NCI-H345 (cell line): ENCODE results near the gene UQCR11.
A peak's percentile ranks its signal among the peaks of the same experiment; 100 is the strongest.
"Not testable (repeated sequence)": the region's sequence is repeated elsewhere in the genome, so short reads cannot be mapped to it uniquely, and the experiment has no call there.

Source experiments
- DNase-seq: peaks from one replicate; lab custom pipeline; 2025; lab: John Stamatoyannopoulos, UW

UQCR11 gene

DNA sequence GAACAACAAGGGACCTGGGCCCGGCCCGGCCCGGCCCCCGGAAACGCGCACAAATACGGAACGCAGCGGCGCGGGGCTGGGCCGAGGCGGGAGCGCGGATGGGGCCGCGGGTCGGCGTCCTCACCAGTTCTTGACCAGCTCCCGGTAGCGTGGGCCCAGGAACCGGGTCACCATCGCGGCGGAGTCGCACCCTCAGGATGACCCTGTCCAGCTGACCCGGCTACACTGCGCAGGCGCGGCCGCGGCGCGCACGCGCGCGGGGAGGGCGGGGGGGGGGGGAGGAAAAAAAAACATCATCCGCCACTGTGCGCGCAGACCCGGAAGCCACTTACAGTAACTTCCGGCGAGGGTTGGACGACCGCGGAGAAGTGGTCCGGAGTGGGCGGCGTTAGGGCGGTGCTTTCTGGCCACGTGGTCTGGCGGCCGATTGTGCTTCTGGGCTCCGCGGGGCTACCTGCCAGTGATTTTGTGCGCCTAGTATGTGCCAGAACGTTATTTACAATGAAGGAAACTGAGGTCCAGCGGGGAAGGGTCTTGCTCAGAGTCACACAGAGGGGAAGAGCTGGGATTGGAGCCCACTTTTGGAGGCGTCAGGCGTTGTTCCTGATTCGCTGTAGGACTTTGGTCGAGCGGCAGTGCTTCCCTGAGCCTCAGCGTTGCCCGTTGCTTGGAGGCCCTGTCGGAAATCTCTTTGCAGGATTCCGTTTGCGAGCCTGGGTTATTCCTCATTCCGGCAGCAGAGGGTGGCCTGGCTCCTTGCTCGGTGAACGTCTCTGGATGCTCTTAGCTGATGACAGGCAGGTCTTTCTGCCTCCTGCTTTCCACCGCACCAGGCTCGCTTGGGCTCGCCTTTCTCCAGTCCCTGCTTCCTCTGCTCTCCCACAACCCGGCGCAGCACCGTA is at the start of gene UQCR11:
UQCR11 (minus strand) TSS at position 227 of the 902 bp plus-strand sequence; CDS start at position 174, 53 bp downstream.
- peak; percentile 94 for DNase-seq

GRCh38 chr19:1654178-1654792 is 49.0 kb upstream of the UQCR11 start:
- no peak for DNase-seq

- no peak for DNase-seq
Measured at GRCh38 chr19:1653300-1653628, 48.0 kb upstream of the UQCR11 start.

DNA sequence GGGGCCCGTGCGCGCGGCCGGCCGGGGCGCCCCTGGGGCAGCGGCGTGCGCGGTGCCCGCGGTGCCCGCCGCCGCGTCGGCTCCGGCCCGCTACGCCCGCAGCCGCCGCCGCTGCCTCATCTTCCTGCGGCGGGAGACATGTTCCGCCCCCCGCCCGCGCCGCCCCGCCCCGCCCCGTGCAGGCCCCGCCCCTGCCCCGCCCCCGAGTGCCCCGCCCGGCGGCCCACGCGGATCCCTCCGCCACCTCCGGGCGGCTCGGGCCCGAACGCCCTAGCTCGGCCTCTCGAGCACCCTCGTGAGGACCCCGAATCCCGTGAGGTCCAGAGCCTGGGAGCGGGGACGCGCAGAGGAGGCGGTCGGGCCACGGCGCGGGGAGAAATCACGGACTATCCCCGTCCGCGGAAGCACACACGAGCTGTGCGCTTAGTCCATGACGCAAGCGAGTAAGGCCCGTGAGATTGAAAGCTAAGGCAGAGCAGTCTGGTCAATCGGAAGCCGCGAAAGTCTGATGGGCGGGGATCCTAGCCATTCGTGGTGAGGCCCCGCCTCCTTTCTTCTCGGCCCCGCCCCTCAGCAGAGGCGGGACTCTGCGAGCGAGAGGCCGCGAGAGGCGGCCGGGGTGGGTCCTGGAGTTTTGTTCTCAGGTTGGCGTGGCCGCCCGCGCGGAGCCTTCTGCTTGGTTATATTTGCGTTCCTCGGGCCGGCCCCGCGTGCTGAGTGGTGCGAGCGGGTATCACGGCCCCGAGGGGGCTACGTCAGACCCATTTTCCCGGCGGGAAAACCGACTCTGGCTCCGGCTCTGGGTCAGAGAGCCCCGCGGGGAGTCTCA is 47.4 kb upstream of the UQCR11 start, which contains the start of gene TCF3:
TCF3 (minus strand) TSS at position 145 of the 829 bp plus-strand sequence. CDS start 2,367 bp downstream, outside the sequence.
- DNase-seq = peak; percentile 98

GRCh38 chr19:1651568-1652291 is 46.5 kb upstream of the UQCR11 start:
- peak; percentile 49 for DNase-seq

DNA sequence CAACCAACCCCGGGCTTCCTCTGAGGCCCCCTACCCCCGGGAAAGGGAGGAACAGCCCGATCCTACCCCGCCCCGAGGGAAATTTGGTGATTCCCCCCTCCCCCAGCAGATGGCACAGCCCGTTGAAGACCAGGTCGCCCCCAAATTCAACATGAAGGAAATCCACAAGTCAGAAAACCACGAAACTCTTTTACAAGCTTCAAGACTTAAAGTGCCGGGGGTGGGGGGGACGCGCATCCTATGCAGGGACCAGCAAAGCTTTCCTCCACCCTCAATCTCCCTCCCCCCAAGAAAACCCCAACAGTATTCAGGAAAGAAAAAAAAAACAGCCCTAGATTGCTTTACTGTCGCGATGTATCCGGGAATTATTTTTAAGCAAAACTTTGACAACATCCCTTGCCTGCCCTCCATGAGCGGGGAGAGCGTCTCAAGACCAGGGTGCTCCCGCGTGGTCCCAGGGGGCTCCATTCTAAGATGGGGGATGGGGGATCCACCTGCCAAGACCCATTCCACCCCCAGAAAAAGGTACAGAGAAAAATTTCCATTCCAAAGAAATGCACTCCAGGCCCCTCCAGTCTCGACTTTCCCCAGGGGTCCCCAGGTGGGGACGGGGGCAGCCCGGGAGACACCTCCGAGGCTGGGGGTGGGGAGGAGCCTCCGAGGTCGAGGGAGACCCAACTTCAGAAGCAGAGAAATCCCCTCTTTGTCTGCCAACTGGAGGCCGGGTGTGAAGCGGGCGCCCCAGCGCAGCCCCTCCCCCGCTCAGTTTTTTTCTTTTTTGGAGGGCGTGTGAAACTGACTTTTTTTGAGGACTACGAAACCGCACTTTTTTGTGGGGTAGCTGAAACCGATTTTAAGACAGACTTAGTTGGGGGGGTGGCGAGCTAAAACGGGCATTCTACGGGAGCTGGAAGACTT is 45.6 kb upstream of the UQCR11 start:
- DNase-seq = no peak

DNA sequence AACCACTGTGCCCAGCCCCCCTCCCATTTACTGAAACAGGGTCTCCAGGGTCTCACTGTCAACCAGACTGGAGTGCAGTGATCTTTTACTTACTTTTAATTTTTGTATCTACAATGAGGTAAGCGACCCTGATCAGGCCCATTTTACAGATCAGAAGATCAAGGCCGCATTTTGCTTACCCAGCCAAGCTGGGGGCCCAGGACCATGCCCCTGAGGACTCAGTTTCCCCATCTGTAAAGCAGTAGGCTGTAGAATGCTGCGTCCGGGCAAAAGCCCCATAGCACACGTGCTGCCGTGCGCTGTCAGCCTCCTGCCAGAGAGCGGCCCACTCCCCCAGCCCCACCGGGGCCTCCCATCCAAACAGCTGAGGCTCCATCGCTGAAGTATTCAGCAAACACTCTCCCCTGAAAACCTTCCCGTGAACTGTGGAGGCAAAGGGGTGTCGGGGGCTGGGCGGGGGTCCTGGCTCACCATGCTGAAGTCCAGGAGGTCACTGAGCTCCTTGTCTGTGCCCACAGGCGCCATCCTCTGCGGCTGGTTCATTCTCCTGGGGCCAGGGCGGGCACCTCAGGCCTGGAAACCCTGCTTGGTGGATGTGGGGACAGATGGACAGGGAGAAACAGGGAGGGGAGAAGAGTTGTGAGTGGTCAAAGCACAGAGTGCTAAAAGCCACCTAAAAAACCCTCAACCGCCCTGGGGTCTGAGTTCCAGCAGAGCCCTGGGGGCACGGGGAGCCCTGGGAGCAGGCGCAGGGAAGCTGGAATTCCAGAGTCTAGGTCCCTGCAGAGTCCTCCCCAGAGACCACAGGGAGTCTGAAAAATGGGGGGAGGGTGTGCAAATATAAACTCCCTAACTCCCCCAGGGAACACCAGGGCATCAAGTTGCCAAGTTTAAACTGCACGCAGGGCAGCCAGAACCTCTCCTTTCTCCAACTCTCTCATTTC is 44.7 kb upstream of the UQCR11 start:
- DNase-seq = no peak

GRCh38 chr19:1648920-1649541 is 43.8 kb upstream of the UQCR11 start:
- DNase-seq = no peak

DNA sequence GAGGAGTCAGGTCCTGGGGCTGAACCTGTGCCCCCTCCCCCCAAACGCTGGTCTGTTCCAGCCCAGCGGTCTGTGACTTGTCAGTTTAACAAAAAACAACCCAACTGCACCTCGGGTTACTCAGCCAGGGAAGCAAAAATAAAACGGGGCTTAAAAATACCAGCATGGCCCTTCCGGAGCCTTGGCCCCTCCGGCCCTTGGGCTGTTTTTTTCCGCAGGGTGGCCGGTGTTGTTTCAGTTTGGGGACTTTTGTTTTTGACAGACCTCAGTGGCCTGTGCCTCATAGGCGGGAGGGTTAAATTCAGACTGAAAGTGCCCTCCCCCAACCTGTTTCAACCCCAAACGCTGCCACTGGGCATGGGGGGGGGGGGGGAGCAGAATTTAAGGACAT is 43.2 kb upstream of the UQCR11 start:
- no peak for DNase-seq

DNA sequence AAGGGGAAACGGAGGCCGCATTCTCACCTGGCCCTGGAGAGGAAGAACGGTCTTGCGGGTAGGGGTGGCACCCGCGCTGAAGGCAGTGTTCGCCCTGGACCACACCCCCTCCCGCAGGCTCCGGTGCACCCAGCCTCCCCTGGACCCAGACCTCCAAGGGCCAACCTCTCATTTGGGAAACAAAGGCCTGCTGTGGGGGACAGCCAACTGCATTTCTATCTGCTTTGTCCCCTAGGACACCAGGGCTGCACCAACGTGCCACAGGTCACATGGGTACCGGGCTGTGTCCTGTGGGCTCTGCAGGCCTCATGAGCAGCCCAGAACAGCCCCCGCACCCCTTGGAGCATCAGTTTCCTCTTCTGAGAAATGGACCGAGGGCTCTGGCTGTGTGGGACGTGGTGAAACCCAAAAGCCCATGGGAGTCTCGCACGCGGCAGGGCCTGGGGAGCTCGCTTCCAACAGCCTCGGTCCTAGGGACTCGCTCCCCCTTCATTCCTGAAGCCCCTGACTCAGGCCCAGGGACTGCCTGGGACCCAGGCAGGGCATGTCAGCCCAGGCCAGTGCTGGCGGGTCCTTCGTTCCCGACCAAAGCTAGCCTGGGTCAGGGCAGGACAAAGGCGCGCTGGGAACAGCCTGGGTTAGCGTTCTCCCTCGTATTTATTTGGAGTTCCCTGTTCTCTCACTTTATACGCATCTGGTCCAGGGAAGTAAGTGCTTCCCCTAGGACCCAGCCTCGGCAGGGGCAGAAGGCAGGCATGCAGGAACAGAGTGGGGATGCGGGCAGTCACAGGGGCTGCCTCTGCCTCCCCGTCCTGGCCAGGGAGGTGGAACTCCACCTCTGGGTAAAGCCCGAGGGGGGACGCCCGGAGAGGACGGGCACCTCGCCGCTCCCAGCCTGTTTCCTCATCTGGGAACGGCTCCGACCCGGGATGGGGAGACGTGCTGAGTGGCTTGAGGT is 42.5 kb upstream of the UQCR11 start:
- no peak for DNase-seq

- no peak for DNase-seq
Measured at GRCh38 chr19:1646659-1647453, 41.6 kb upstream of the UQCR11 start.

GRCh38 chr19:1646149-1646548 is 40.9 kb upstream of the UQCR11 start:
- no peak for DNase-seq

GRCh38 chr19:1645299-1645698 is 40.0 kb upstream of the UQCR11 start:
- DNase-seq = no peak

DNA sequence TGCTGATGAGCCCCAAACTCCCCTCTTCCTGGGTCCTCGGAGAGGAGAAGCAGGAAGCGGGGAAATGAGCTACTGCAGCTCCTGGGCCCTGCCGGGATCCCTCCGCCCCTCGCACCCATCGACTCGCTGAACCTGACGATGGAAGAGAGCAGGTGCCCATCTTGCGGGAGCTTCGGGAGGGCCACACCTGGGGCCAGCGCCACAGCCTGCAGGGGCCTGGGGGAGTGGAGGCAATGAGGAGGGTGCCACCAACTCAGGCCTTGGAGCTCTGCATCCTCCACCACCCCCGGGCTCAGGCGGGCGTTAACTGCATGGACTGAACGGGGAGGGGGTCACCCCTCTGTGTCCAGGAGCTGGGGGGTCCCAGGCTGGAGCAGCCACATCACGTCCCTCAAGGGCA is 38.8 kb upstream of the UQCR11 start:
- DNase-seq = no peak

DNA sequence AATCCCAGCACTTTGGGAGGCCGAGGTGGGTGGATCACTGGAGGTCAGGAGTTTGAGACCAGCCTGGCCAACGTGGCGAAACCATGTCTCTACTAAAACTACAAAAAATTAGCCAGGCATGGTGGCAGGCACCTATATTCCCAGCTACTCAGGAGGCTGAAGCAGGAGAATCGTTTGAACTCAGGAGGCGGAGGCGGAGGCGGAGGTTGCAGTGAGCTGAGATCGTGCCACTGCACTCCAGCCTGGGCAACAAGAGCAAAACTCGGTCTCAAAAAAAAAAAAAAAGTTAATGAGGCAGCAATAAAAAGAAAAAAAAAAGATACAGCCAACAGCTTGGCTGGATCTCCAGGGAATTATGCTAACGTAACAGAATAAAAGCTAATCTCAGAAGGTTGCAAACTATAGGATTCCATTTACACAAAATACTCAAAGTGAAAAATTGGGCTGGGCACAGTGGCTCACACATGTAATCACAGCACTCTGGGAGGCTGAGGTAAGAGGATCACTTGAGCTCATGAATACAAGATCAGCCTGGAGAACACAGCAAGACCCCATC is 35.7 kb upstream of the UQCR11 start:
- DNase-seq = not testable (repeated sequence)

GRCh38 chr19:1636325-1637236 is 31.3 kb upstream of the UQCR11 start:
- DNase-seq = no peak
